Measurements from ENCODE around the gene PROB1. TPM values are rescaled to one million over a fixed set of nuclear protein-coding genes. Genes with fewer than 3 reads are reported as not detected.

PROB1 gene
- total RNA-seq, 1 experiment from 2014 or later: 0.82 TPM

DNA sequence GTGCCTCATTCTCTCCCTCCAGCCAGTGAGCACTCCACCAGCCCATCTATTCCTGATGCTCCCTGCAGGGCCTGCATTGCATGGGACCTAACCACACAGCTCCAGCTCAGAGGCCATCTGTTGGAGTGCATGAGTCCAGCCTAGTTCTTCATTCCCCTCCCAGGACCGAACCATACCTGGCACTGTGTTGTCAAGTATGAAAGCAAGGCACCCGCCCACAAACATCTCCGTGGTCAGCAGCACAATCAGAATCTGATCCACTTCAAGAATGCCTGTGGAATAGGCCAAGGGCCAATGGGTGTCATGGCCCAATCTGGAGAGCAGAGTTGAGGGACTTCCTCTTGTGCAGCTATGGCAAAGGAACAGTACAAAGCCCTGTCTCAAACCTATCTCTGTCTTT lies 17.7 kb downstream of the PROB1 start:
- no peak overlapping the region for H3K4me3 ChIP-seq (ENCODE audit: low read depth, low read length, poor library complexity, severe bottlenecking)
- DNase-seq (ENCODE audit: low spot score): no peak
- POLR2A ChIA-PET (ENCODE audit: low non-redundant PET): no interaction called here
- peaks cover 3% of the 10 kb centered on the region for H3K36me3 ChIP-seq (ENCODE audit: insufficient read depth, low read length, poor library complexity, severe bottlenecking)
- CTCF ChIA-PET: no interaction called here
- H3K4me1 ChIP-seq (ENCODE audit: insufficient read depth, low read length, poor library complexity, severe bottlenecking): no peaks in the 10 kb centered on the region
- H3K27ac ChIP-seq (ENCODE audit: low read depth, low read length, poor library complexity, severe bottlenecking): no peak overlapping the region
- no peak for TF ChIP-seq EZH2 (IDR thresholded peaks at IDR 0.05; ENCODE audit: borderline replicate concordance, low read depth, low read length, poor library complexity, severe bottlenecking)
- no peaks in the 10 kb centered on the region for H3K9me3 ChIP-seq (ENCODE audit: low read depth, low read length, poor library complexity, severe bottlenecking)
- H3K27me3 ChIP-seq (replicated peaks; ENCODE audit: insufficient read depth, low read depth, low read length, poor library complexity): no peaks in the 10 kb centered on the region
- intact Hi-C loops (cut with micrococcal nuclease; ENCODE audit: unreplicated experiment): no loop called here
- no TSS peak for BruUV-seq (replicated peaks)

DNA sequence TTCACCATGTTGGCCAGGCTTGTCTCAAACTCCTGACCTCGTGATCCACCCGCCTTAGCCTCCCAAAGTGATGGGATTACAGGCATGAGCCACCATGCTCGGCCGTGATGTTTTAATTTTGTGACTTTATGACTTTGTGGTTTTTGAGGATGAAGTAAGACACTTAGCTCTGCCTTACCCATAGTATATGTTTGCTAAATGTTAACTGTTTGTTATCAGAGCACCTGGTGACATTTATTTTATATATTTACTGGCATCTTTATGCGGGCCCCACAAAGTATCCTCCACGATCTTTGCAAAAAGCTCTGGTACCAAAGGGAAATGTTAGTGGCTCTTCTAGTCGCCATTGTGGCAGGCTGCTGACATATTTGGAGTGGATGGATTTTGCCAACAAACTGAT lies 18.5 kb downstream of the PROB1 start:
- BruUV-seq (replicated peaks): no TSS peak
- TF ChIP-seq EZH2 (IDR thresholded peaks at IDR 0.05; ENCODE audit: borderline replicate concordance, low read depth, low read length, poor library complexity, severe bottlenecking): no peak
- TF ChIP-seq, protein P1, sequence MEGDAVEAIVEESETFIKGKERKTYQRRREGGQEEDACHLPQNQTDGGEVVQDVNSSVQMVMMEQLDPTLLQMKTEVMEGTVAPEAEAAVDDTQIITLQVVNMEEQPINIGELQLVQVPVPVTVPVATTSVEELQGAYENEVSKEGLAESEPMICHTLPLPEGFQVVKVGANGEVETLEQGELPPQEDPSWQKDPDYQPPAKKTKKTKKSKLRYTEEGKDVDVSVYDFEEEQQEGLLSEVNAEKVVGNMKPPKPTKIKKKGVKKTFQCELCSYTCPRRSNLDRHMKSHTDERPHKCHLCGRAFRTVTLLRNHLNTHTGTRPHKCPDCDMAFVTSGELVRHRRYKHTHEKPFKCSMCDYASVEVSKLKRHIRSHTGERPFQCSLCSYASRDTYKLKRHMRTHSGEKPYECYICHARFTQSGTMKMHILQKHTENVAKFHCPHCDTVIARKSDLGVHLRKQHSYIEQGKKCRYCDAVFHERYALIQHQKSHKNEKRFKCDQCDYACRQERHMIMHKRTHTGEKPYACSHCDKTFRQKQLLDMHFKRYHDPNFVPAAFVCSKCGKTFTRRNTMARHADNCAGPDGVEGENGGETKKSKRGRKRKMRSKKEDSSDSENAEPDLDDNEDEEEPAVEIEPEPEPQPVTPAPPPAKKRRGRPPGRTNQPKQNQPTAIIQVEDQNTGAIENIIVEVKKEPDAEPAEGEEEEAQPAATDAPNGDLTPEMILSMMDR (conservative IDR thresholded peaks at IDR 0.05; ENCODE audit: low read depth, low read length): no peak
- ChIA-PET POLR2A (ENCODE audit: low non-redundant PET) (no interaction called here), CTCF (no interaction called here)
- no peak for DNase-seq (ENCODE audit: low spot score)
- no peaks in the 10 kb centered on the region for H3K4me1 ChIP-seq (ENCODE audit: insufficient read depth, low read length, poor library complexity, severe bottlenecking)
- peaks cover 8% of the 10 kb centered on the region for H3K36me3 ChIP-seq (ENCODE audit: insufficient read depth, low read length, poor library complexity, severe bottlenecking)
- intact Hi-C loops (cut with micrococcal nuclease; ENCODE audit: unreplicated experiment): no loop called here
- H3K9me3 ChIP-seq (ENCODE audit: low read depth, low read length, poor library complexity, severe bottlenecking): no peaks in the 10 kb centered on the region
- H3K27ac ChIP-seq (ENCODE audit: low read depth, low read length, poor library complexity, severe bottlenecking): no peak overlapping the region
- H3K27me3 ChIP-seq (replicated peaks; ENCODE audit: insufficient read depth, low read depth, low read length, poor library complexity): no peaks in the 10 kb centered on the region
- H3K4me3 ChIP-seq (ENCODE audit: low read depth, low read length, poor library complexity, severe bottlenecking): no peak overlapping the region

- no peak for TF ChIP-seq EZH2 (IDR thresholded peaks at IDR 0.05; ENCODE audit: borderline replicate concordance, low read depth, low read length, poor library complexity, severe bottlenecking)
- TF ChIP-seq, protein P1 (conservative IDR thresholded peaks at IDR 0.05; ENCODE audit: low read depth, low read length): no peak
- CTCF ChIA-PET: no interaction called here
Measured at GRCh38 chr5:139374909-139375308, 20.0 kb downstream of the PROB1 start.

More at GRCh38 chr5:139374909-139375308, 20.0 kb downstream of the PROB1 start:
- no peaks in the 10 kb centered on the region for H3K9me3 ChIP-seq (ENCODE audit: low read depth, low read length, poor library complexity, severe bottlenecking)
- no TSS peak for BruUV-seq (replicated peaks)
- H3K27ac ChIP-seq (ENCODE audit: low read depth, low read length, poor library complexity, severe bottlenecking): no peak overlapping the region
- intact Hi-C loops (cut with micrococcal nuclease; ENCODE audit: unreplicated experiment): no loop called here
- H3K36me3 ChIP-seq (ENCODE audit: insufficient read depth, low read length, poor library complexity, severe bottlenecking): peaks cover 12% of the 10 kb centered on the region
- POLR2A ChIA-PET (ENCODE audit: low non-redundant PET): no interaction called here
- no peak for DNase-seq (ENCODE audit: low spot score)
- H3K27me3 ChIP-seq (replicated peaks; ENCODE audit: insufficient read depth, low read depth, low read length, poor library complexity): no peaks in the 10 kb centered on the region
- H3K4me3 ChIP-seq (ENCODE audit: low read depth, low read length, poor library complexity, severe bottlenecking): no peak overlapping the region
- no peaks in the 10 kb centered on the region for H3K4me1 ChIP-seq (ENCODE audit: insufficient read depth, low read length, poor library complexity, severe bottlenecking)
